NCI-H2196 treated with DMSO at 0.1 percent for 48 hours (cell line): ENCODE measurements around the gene ZBTB14.

Source experiments
- DNase-seq: peaks from one replicate; lab custom pipeline; 2025; ENCODE audit not compliant: unreplicated experiment; lab: John Stamatoyannopoulos, UW

ZBTB14 gene

GRCh38 chr18:5294113-5294456 is 1.4 kb downstream of the ZBTB14 start:
- DNase-seq: no peak

GRCh38 chr18:5288517-5288935 is 7.0 kb downstream of the ZBTB14 start:
- DNase-seq: no peak

GRCh38 chr18:5287854-5288253 is 7.7 kb downstream of the ZBTB14 start:
- no peak for DNase-seq

GRCh38 chr18:5286525-5286924 is 9.0 kb downstream of the ZBTB14 start:
- DNase-seq: no peak

- peak; percentile 51 for DNase-seq
Observed at GRCh38 chr18:5285326-5285725, 10.2 kb downstream of the ZBTB14 start.

GRCh38 chr18:5284808-5285207 is 10.7 kb downstream of the ZBTB14 start:
- DNase-seq: no peak

GRCh38 chr18:5282770-5283169 is 12.8 kb downstream of the ZBTB14 start:
- no peak for DNase-seq

- no peak for DNase-seq
Observed at GRCh38 chr18:5276947-5277346, 18.6 kb downstream of the ZBTB14 start.

- DNase-seq: no peak
Observed at GRCh38 chr18:5275872-5276271, 19.7 kb downstream of the ZBTB14 start.

- no peak for DNase-seq
Observed at GRCh38 chr18:5268874-5269273, 26.7 kb downstream of the ZBTB14 start.

- no peak for DNase-seq
Observed at GRCh38 chr18:5266721-5267120, 28.8 kb downstream of the ZBTB14 start.

- DNase-seq: no peak
Observed at GRCh38 chr18:5253910-5254309, 41.6 kb downstream of the ZBTB14 start.

GRCh38 chr18:5251117-5251516 is 44.4 kb downstream of the ZBTB14 start:
- DNase-seq: no peak

- DNase-seq: no peak
Observed at GRCh38 chr18:5250603-5251002, 44.9 kb downstream of the ZBTB14 start.

- DNase-seq: no peak
Observed at GRCh38 chr18:5244941-5245340, 50.6 kb downstream of the ZBTB14 start.

GRCh38 chr18:5239447-5239846 is 56.1 kb downstream of the ZBTB14 start:
- no peak for DNase-seq
